Activated effector memory CD4-positive, alpha-beta T cell treated with anti-CD3 and anti-CD28 coated beads, Interleukin-2, amount 50 U/mL, for 16 hours (primary cell): ENCODE results near the gene LRRC46.

Experiments used
- DNase-seq: peaks from one replicate; pipeline ENCODE4 v3.0.0-alpha.2; 2020

LRRC46 gene

GRCh38 chr17:47831003-47831933, at the start of gene LRRC46, which contains the start of gene MRPL10:
TSS of gene LRRC46 (plus strand) at chr17:47831670. CDS start at chr17:47831990, 320 bp downstream.
TSS of gene MRPL10 (minus strand) at chr17:47831541. CDS start at chr17:47831511, 30 bp downstream.
- DNase-seq: peak; percentile 97

- no peak for DNase-seq
Observed at GRCh38 chr17:47785538-47786123, 45.8 kb upstream of the LRRC46 start.

GRCh38 chr17:47789611-47790561, 41.6 kb upstream of the LRRC46 start:
- peak; percentile 82 for DNase-seq

GRCh38 chr17:47791025-47791424, 40.4 kb upstream of the LRRC46 start:
- no peak for DNase-seq

GRCh38 chr17:47792457-47792856, 39.0 kb upstream of the LRRC46 start:
- DNase-seq: no peak

- peak; percentile 13 for DNase-seq
Observed at GRCh38 chr17:47792979-47793378, 38.5 kb upstream of the LRRC46 start.

GRCh38 chr17:47797797-47798196, 33.7 kb upstream of the LRRC46 start:
- DNase-seq: no peak

- DNase-seq: peak; percentile 59
Observed at GRCh38 chr17:47800686-47801085, 30.8 kb upstream of the LRRC46 start.

- peak; percentile 33 for DNase-seq
Observed at GRCh38 chr17:47801176-47801765, 30.2 kb upstream of the LRRC46 start.

GRCh38 chr17:47801906-47802305, 29.6 kb upstream of the LRRC46 start:
- peak; percentile 50 for DNase-seq

GRCh38 chr17:47802341-47803022, 29.0 kb upstream of the LRRC46 start:
- peak; percentile 82 for DNase-seq

- DNase-seq: peak; percentile 30
Observed at GRCh38 chr17:47803201-47803600, 28.3 kb upstream of the LRRC46 start.

- DNase-seq: peak; percentile 42
Observed at GRCh38 chr17:47803751-47804150, 27.7 kb upstream of the LRRC46 start.

- DNase-seq: peak; percentile 50
Observed at GRCh38 chr17:47804461-47804860, 27.0 kb upstream of the LRRC46 start.

- peak; percentile 31 for DNase-seq
Observed at GRCh38 chr17:47806026-47806912, 25.2 kb upstream of the LRRC46 start.

- no peak for DNase-seq
Observed at GRCh38 chr17:47806913-47807255, 24.6 kb upstream of the LRRC46 start.

- DNase-seq: peak; percentile 31
Observed at GRCh38 chr17:47807421-47807820, 24.0 kb upstream of the LRRC46 start.

GRCh38 chr17:47808036-47808829, 23.2 kb upstream of the LRRC46 start:
- peak; percentile 55 for DNase-seq

- DNase-seq: peak; percentile 54
Observed at GRCh38 chr17:47808830-47809480, 22.5 kb upstream of the LRRC46 start.
